ENCODE measurements around the gene CYP24A1. TPM values are rescaled to one million over a fixed set of nuclear protein-coding genes. Genes with fewer than 3 reads are reported as not detected.

CYP24A1 gene
- total and polyA plus RNA-seq, 2 of the 13 experiments (the other 11 are each of a cell fraction or from before 2014, with no cell fraction given), result 9.4 to 32.7 TPM

GRCh38 chr20:54199721-54200176, 26.0 kb upstream of the CYP24A1 start (continued):
- no peak; a peak in 1 of 4 replicates for TF ChIP-seq KLF16 (CRISPR knock-in tag; IDR thresholded peaks at IDR 0.05)
- TF ChIP-seq SIN3A (IDR thresholded peaks at IDR 0.05; ENCODE audit: borderline replicate concordance, low read depth, low read length), result no peak
- no peak for TF ChIP-seq ZNF670 (CRISPR knock-in tag; IDR thresholded peaks at IDR 0.05; ENCODE audit: borderline replicate concordance)
- TF ChIP-seq ZSCAN22 (CRISPR knock-in tag; IDR thresholded peaks at IDR 0.05), result no peak
- no peak for TF ChIP-seq TRAFD1 (CRISPR knock-in tag; IDR thresholded peaks at IDR 0.05; ENCODE audit: borderline replicate concordance)
- no peak for TF ChIP-seq SUZ12 (IDR thresholded peaks at IDR 0.05; ENCODE audit: low read depth, low read length)
- no peak for TF ChIP-seq TRIM24 (CRISPR knock-in tag; IDR thresholded peaks at IDR 0.05)
- no peak for TF ChIP-seq SRY (CRISPR knock-in tag; IDR thresholded peaks at IDR 0.05)
- TF ChIP-seq ZNF317 (CRISPR knock-in tag; IDR thresholded peaks at IDR 0.05), result no peak
- TF ChIP-seq GABPA (IDR thresholded peaks at IDR 0.05; ENCODE audit: low read depth, low read length), result no peak
- no peak for TF ChIP-seq GABPA (CRISPR knock-in tag; IDR thresholded peaks at IDR 0.05; ENCODE audit: low read depth)
- no peak for TF ChIP-seq GZF1 (CRISPR knock-in tag; IDR thresholded peaks at IDR 0.05)
- TF ChIP-seq HNF4A (CRISPR knock-in tag; IDR thresholded peaks at IDR 0.05), result no peak
- no peak for TF ChIP-seq KDM1A (CRISPR knock-in tag; IDR thresholded peaks at IDR 0.05)
- TF ChIP-seq ZGPAT (CRISPR knock-in tag; IDR thresholded peaks at IDR 0.05), result peak; percentile 56; the same call in 1 of the 2 replicates
- TF ChIP-seq ZNF138 (CRISPR knock-in tag; IDR thresholded peaks at IDR 0.05; ENCODE audit: low read depth), result no peak
- no peak for TF ChIP-seq BRD4 (CRISPR knock-in tag; IDR thresholded peaks at IDR 0.05)
- TF ChIP-seq TCF12 (IDR thresholded peaks at IDR 0.05), result no peak
- TF ChIP-seq TCF12 (CRISPR knock-in tag; IDR thresholded peaks at IDR 0.05), result no peak
- no peak for TF ChIP-seq RARA (CRISPR knock-in tag; IDR thresholded peaks at IDR 0.05)
- TF ChIP-seq TGIF2 (CRISPR knock-in tag; IDR thresholded peaks at IDR 0.05), result no peak
- TF ChIP-seq DNMT1 (CRISPR knock-in tag; IDR thresholded peaks at IDR 0.05), result no peak
- TF ChIP-seq SMAD3 (CRISPR knock-in tag; IDR thresholded peaks at IDR 0.05), result peak; percentile 70; the same call in 1 of the 2 replicates
- no peak for TF ChIP-seq AHDC1 (CRISPR knock-in tag; IDR thresholded peaks at IDR 0.05; ENCODE audit: borderline replicate concordance)
- no peak for TF ChIP-seq PAF1 (CRISPR knock-in tag; IDR thresholded peaks at IDR 0.05)
- no peak for TF ChIP-seq ZNF605 (CRISPR knock-in tag; IDR thresholded peaks at IDR 0.05)
